ENCODE measurements around the gene SNX6.
"Not testable (repeated sequence)": the region's sequence is repeated elsewhere in the genome, so short reads cannot be mapped to it uniquely, and the experiment has no call there.

SNX6 gene

DNA sequence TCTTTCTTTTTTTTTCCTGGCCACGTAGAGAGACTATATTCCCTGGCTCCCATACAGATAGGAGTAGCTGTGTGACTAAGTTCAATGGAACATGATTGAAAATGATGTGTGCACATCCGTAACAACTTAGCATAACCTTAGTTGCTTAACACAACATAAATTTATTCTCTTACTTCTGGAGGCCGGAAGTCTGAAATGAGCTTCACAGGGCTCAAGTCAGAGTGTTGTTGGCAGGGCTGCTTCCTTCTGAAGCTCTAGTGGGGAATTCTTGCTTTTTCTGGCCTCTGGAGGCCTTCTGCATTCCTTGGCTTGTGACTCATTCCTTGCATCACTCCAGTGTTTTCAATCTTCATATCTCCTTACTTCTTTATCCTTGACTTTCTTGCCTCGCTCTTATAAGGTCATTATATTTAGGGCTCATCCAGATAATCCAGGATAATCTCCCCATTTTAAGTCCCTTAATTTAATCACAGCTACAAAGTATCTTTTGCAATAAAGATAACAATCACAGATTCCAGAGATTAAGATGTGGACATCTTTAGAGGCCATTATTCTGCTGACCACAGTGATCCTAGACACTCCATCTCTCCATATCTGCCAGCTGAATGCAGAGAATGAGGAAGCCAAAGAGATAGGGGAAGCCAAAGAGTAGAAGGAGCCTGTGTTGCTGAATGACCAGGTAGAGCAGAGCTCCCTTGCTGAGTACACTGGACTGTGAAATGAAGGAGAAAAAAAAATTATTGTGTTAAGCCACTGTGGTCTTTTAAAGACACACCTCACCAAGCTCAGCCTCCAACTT is 21.0 kb upstream of the SNX6 start:
- in situ Hi-C loops (cut with MboI; ENCODE audit: low sequenced_read_pairs, unreplicated experiment), result loop anchor here (25.0 kb wide), 1 partner anchor 761 kb away; the partner anchor contains the start of gene NFKBIA
- no peak for DNase-seq (ENCODE audit: low spot score)
- TF ChIP-seq, protein P1, sequence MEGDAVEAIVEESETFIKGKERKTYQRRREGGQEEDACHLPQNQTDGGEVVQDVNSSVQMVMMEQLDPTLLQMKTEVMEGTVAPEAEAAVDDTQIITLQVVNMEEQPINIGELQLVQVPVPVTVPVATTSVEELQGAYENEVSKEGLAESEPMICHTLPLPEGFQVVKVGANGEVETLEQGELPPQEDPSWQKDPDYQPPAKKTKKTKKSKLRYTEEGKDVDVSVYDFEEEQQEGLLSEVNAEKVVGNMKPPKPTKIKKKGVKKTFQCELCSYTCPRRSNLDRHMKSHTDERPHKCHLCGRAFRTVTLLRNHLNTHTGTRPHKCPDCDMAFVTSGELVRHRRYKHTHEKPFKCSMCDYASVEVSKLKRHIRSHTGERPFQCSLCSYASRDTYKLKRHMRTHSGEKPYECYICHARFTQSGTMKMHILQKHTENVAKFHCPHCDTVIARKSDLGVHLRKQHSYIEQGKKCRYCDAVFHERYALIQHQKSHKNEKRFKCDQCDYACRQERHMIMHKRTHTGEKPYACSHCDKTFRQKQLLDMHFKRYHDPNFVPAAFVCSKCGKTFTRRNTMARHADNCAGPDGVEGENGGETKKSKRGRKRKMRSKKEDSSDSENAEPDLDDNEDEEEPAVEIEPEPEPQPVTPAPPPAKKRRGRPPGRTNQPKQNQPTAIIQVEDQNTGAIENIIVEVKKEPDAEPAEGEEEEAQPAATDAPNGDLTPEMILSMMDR (IDR thresholded peaks at IDR 0.05; ENCODE audit: borderline replicate concordance, control extremely low read depth, extremely low read depth, insufficient read depth, missing control alignments), result no peak

DNA sequence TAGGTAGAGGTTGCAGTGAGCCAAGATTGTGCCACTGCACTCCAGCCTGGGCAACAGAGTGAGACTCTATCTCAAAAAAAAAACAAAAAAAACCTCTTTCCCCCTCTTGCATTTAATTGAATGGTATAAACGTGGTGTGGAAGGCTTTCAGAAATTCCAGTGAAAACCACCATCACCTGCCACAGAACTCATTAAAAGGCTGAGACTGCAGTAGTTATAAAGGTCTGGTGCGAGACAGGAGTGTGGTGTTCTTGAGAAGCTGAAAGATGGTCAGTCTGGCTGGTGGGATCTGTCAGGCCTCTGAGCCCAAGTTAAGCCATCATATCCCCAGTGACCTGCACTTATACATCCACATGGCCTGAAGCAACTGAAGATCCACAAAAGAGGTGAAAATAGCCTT is 20.1 kb upstream of the SNX6 start:
- DNase-seq (ENCODE audit: low spot score), result not testable (repeated sequence)
- in situ Hi-C loops (cut with MboI; ENCODE audit: low sequenced_read_pairs, unreplicated experiment), result loop anchor here (25.0 kb wide), 1 partner anchor 762 kb away; the partner anchor contains the start of gene NFKBIA

DNA sequence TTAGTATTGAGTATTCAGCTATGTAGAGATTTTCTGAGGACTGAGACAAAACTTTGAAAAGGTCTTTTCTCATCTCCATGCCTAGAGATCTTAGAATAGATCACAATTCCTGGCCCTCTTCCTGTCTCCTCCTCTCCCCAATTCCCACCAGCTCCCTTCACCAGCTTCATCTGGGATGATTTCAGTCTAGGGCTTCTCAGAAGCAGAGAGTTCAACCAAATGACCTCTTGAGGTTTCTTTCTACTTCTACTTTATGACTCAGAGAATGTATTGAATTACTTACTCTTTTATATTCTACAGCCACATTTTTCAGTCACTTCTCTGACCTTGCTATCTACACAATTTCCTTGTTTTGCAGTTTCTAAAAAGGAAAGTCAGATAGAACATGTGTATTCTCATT is 19.4 kb upstream of the SNX6 start:
- no peak for DNase-seq (ENCODE audit: low spot score)
- in situ Hi-C loops (cut with MboI; ENCODE audit: low sequenced_read_pairs, unreplicated experiment), result no loop called here
- TF ChIP-seq, protein P1 (IDR thresholded peaks at IDR 0.05; ENCODE audit: borderline replicate concordance, control extremely low read depth, extremely low read depth, insufficient read depth, missing control alignments), result no peak

DNA sequence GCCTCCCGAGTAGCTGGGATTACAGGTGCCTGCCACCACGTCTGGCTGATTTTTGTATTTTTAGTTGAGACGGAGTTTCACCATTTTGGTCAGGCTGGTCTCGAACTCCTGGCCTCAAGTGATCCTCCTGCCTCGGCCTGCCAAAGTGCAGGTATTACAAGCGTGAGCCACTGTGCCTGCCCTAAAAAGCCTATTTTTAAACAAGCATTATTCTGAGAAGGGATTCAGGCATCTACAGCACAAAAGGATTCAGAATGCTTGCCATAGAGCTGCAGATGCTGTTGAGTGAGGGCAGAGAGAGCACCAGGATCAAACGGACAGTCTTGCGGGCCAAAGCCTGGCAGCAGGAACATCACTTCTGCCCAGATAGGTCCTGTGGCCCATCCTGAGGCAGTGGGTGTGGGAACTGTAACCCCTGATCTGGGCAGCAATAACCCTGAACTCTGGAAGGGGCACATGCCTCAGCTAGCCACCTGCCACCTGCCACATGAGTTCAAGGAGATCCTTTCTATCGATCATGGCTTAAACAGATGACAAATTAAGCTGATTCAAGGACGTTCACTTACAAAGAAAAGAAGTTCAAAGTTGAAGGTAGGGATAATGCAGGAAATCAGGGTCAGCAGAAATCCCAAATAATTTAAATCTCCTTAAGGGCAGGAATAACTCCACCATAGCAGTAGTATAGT is 16.8 kb upstream of the SNX6 start:
- TF ChIP-seq, protein P1 (IDR thresholded peaks at IDR 0.05; ENCODE audit: borderline replicate concordance, control extremely low read depth, extremely low read depth, insufficient read depth, missing control alignments), result no peak
- in situ Hi-C loops (cut with MboI; ENCODE audit: low sequenced_read_pairs, unreplicated experiment), result no loop called here
- DNase-seq (ENCODE audit: low spot score), result no peak

DNA sequence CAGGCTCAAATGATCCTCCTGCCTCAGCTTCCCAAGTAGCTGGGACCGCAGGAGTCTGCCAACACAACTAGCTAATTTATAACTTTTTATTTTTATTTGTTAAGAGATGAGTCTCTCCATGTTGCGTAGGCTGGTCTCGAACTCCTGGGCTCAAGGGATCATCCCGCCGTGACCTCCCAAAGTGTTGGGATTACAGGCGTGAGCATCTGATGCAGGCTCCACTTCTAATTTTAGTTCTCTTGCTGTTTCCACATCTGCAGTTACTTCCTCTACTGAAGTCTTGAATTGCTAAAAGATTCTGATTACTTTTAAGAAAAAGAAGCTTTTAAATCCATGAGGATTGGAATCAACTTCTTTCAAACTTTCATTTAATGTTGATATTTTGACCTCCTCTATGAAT is 13.4 kb upstream of the SNX6 start:
- in situ Hi-C loops (cut with MboI; ENCODE audit: low sequenced_read_pairs, unreplicated experiment), result no loop called here
- TF ChIP-seq, protein P1 (IDR thresholded peaks at IDR 0.05; ENCODE audit: borderline replicate concordance, control extremely low read depth, extremely low read depth, insufficient read depth, missing control alignments), result no peak
- no peak for DNase-seq (ENCODE audit: low spot score)

DNA sequence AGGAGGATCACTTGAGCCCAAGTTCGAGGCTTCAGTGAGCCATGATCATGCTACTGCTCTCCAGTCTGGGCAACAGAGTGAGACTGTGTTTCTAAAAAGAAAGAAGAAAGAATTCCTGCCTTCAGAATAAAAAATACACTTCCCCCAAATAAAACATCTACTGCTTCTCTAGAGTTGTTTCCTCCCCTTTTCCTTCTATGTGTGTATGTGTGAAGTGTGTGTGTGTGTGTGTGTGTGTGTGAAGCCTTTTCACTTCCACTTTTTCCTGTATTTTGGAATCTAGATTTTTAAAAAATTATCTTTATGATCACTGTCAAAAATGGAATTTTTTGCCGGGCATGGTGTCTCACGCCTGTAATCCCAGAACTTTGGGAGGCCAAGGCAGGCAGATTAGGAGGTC is 12.6 kb upstream of the SNX6 start:
- no peak for DNase-seq (ENCODE audit: low spot score)
- TF ChIP-seq, protein P1 (IDR thresholded peaks at IDR 0.05; ENCODE audit: borderline replicate concordance, control extremely low read depth, extremely low read depth, insufficient read depth, missing control alignments), result no peak
- in situ Hi-C loops (cut with MboI; ENCODE audit: low sequenced_read_pairs, unreplicated experiment), result no loop called here

DNA sequence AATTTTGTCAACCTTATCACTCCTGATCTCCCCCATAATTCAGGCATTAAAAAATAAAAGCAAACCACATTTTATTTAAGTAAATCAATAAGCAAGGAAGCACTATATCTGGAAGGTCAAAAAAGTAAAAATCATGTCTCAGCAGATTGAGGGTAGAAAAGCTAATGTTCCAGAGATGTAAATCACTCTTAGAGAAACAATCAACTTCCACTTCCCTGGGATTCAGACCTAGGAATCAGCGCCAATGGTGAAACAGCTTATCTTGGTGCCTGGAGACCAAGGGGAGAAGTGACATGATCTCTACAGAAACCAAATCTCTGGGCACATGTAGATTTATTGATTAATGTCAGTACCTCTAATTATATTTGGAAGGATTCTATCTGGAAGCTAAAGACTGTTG is 10.9 kb upstream of the SNX6 start:
- DNase-seq (ENCODE audit: low spot score), result no peak
- in situ Hi-C loops (cut with MboI; ENCODE audit: low sequenced_read_pairs, unreplicated experiment), result no loop called here
- TF ChIP-seq, protein P1 (IDR thresholded peaks at IDR 0.05; ENCODE audit: borderline replicate concordance, control extremely low read depth, extremely low read depth, insufficient read depth, missing control alignments), result no peak

DNA sequence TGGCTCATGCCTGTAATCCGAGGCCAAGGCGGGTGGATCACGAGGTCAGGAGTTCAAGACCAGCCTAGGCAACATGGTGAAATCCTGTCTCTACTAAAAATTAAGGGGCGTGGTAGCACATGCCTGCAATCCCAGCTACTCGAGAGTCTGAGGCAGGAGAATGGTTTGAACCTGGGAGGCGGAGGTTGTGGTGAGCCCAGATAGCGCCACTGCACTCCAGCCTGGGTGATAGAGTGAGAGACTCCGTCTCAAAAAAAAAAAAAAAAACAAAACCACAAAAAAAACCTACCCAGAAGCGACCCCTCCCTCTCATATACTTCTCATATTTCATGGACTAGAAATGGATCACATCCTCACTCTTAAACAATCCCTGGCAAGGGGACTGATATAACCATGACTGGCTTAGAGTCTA is 4.4 kb upstream of the SNX6 start:
- in situ Hi-C loops (cut with MboI; ENCODE audit: low sequenced_read_pairs, unreplicated experiment); DNase-seq (ENCODE audit: low spot score): not testable (repeated sequence)

Data from GM13976 (cell line).